GM21528 (cell line): ENCODE data around the gene BCL11B.

ENCODE experiments used
- ATAC-seq: cut with Tn5 transposase; IDR thresholded peaks from one replicate; pipeline ENCODE4 v1.9.1; 2021; ENCODE audit warnings: mild to moderate bottlenecking, moderate library complexity; ENCODE audit not compliant: unreplicated experiment, low FRiP score

The BCL11B gene

DNA sequence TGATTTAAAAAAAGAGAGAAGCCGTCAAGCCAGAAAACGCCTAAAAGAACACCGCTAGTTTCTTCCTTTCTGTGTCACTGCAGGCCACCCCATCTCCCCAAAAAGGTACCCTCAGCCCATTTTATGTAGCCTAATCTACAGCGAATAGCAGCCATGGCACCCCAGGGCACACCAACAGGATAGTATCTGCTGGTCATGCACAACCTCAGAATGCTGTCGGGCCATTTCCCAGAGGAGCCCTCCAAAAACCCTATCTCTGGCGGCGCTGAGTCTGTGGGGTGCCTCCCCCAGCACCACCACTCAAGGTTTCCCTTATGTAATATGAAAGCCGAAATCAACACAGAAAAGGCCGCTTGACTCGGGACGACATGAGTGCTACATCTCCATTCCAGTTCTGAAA is 98.9 kb downstream of the BCL11B start:
- ATAC-seq, result no peak

DNA sequence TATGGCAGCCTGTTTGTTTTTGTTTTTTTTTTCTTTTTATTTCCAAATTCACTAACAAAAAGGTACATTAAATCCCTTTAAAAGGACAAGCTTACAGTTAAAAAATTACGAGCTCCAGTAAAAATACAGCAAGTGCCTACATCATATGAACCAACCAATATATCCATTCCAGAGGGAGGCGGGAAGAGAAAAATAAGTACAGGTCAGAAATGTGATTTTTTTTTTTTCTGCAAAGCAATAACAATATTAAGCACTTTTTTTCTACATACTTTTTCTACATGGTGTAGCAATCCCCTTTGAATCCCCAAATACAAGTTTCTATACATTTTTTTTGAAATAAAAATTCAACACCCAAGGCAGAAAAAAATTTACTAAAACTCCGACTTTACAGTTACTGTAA is 100.6 kb downstream of the BCL11B start:
- no peak for ATAC-seq

DNA sequence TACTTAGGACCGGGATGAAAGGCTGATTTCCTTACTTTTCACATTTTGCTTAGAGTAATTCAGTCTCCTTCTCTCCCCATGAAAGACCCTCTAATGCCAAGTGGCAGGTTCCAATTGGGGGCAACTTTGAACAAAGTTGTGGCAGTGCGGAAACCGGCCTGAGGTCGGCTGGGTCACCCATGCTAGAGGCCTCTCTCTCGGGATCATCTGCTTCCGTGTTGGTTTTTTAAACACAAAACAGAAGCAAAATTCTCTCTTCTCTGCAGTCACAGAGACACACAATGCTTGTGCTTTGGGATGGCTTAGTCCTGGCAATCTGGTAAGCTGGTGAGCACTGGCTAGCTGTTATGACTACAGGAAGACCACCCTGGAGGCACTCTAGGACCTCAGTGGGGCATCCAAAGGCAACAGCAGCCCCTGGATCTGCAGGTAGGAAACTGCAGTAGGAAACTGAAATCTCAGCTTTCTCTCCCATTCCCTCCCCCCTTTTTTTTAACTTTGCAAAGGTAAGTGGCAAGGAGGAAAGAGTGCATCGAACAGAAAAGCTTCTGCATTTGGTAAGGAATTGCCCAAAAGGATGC is 102.1 kb downstream of the BCL11B start:
- no peak for ATAC-seq

DNA sequence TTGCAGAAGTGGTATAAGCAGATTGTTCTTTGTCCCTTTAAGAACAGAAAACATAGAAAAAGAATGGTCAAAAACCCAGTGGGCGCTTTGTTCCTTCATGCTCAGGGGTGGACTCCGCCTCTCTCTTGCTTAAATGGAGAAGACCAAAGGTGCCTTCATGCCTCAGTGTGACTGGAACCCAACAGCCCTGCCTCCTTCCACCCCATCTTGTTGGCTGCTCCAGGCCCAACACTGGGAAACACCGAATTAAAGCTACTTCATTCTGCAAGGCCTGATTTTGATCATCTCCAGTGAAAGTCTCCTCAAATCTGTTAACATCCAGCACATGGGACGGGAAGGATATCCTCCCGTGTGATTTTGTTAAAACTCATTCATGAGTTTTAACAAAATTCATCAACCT is 103.7 kb downstream of the BCL11B start:
- no peak for ATAC-seq

DNA sequence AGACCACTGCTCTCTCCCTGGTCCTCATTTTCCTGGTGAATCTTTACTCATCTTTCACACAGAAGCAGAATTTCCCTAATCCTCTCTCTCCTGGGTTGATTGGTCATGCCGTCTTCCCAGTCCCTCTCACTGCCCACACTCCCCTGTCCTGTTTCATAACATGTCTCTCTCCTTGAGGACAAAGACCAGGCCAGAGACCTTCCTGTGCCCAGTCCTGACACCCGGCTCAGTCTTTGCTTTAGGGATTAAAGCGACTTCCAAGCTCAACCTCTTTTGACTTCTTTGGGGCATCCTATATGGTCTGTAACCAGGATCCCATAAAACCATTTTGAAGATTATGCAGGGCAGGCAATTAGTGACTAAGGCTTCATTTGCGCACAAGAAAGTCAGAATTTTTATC is 105.5 kb downstream of the BCL11B start:
- no peak for ATAC-seq

DNA sequence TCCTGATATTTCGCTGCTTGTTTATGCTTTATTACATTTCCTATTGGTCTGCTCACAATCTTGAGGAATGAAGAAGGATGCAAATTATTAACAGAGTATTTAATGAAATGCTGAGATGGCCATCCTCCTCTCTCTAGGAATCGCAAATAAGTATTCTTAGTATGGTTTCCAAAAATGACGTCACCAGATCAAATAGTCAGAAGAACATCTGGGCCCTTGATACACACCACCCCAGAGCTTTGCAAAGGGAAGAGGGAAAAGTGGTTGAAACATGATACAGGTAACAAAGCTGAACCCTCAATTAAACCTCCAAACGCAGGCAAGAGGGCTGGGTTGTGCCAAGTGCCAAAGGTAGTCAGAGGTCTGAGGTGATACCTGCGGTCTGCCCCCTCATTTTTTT is 107.3 kb downstream of the BCL11B start:
- no peak for ATAC-seq

DNA sequence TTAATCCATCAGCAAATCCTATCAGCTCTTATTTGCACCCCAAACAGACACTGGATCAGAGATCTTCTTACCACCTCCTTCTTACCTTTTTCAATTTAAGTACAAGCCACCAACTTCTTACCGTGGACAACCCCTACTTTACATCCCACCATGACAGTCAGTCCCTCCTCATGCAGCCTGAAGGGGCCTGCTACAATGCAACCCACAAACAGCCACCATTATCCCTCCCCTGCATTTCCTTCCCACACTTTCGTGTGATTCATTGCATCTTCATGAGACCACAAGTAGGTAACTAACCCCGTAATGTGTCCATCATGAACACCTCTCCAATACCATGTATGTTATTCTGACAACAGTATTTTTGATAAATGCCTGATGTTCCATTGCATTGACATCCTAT is 108.6 kb downstream of the BCL11B start:
- ATAC-seq, result no peak

DNA sequence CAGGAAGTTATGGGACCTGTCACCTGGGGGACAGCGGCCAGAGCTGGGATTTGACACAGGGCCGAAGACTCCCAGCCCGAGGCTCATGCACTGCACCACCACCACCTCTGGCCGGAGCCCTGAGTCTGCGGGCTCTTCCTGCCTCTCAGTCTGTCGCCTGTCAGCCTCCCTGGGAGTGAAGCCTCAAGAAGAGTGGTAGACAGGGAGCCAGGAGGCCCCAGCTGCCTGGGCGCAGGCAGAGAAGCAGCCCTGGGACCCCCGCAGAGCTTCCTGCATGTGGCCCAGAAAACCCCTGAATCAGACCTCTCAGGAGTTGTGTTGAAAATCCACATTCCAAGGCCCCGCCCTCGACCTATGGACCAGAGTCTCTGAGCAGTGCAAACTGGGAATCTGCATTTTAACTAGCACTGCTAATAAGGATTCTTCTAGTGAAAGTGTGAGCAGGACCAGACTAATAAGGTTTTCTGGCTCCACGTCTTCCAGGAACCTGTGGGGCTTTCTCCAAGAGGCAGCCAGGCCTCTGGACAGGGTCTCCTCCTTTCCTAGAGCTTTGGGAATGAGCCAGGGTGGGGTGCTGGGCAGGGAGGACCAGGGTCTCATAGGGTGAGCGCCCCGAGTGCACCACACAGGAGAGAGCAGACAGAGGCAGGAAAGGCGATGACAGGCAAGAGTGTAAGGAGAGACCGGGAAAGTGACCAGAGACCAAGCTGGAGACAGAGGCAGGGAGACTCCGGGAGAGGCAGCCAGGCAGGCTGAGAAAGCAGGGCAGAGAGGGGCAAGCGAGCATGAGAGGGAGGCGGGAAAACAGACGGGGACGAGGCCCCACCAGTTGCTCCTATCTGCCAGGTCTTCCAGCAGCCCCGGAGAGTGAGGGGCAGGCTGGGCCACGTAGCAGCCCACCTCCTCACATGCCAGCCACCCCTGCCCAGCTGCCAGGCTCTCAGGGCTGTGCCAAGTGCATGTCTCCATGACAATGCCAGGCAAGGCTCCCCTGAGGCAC is 112.4 kb downstream of the BCL11B start:
- no peak for ATAC-seq

DNA sequence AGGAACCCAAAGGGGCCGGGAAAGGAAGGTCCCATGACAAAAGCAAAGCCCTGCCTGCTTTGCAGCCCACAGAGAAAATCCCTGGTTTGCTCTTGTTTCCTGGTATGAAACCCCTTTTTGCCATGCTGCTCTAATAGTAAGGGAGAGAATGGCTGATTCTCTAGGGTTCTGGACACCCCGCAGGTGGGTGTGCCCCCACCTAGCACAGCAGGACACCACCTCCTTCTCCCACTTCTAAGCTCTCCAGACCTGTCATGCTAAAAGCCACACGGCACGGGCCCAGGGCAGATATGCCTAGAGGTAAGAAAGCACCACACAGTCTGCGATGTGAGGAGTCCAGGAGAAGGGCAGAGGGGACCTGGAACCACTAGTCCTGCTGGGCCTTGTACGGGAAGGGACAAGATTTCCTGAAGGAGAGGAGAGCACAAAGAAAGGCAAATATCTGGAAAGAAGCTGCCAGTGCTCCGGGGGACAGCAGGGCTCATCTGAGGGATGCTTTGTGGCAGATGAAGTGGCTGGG is 113.3 kb downstream of the BCL11B start:
- ATAC-seq, result no peak

DNA sequence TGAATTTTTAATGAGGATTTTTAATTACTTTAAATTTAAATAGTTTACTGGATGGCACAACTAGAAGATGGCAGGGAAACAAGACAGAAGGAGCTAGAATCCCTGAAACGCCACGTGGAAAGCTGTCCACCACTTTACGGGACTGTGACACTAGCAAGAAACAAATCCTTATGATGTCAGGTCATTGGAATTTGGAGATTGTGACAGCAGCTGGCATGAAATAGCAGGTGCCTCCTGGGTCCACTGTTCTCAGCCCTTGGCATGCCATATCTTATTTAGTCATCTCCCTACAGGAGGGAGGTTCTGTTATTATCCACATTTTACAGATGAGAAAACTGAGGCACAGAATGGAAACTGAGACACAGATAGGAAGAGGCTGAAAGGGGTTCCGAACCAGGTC is 113.8 kb downstream of the BCL11B start:
- no peak for ATAC-seq

DNA sequence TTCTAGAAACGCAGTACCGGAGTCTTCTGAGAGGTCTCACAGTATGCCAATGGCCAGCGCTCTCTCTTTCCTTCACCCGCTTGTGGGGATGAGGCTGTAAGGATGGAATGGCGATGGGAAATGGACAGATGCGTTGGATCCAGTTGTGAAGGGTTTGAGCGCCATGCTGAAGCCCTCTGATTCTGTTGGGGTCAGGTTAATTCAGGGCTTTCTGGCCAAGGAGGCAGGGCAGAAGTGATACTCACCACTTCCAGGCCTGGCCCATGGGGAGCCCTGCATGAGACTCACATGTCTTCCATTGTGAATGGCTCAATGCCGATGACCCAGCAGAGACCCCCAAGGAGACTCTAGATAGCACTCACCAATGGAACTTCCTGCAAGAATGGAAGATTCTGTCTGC is 114.3 kb downstream of the BCL11B start:
- no peak for ATAC-seq

DNA sequence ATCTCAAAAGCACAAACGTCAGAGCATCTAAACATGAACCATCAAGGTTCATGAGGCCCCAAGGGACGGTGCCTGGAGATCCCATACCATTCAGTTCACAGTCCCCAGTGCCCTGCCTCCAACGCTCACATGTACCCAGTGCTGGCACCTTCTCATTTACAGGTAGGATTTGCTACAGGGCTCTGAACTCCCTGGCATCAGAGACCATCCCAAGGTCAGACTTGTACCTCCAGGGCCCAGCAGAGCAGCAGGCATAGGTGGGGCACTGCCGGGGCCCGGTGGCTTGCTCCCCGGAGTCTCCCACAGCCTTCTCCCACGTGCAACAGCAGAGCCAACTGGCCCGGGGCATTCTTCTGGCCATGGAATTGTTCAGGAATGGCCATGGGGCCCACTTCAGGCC is 114.8 kb downstream of the BCL11B start:
- no peak for ATAC-seq

DNA sequence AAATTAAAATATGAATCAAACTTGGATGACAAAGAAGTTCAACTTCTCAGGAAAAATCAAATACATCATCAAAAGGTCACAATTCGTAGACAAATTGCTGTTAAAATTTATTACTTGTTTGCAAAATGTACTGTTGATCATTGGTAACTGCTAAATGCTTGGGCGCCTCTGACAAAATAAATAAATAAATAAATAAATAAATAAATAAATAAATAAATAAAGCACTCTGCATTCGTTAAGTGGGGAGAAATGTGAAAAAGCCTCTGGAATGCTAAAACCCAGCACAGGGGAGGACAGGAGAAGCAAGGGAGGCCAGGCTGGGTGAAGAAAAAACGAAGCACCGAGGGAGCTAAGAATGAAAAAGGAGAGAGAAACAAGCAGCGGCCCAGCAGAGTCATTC is 115.2 kb downstream of the BCL11B start:
- no peak for ATAC-seq

DNA sequence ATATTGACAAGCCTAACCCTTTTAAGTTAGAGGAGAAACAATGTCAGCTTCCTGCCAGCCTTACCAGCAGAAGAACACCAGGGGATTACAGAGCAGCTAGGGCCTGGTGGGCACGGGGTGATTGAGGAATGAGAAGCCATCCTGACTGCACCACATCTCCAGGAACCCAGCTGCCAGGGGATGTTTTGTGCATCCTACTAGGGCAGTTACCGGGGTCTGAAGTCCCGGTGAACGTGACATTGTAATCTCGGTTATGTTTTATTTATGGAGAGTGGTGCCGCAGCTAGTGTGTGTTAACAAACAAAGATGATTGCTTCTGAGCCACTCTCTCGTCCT is 115.9 kb downstream of the BCL11B start:
- no peak for ATAC-seq

DNA sequence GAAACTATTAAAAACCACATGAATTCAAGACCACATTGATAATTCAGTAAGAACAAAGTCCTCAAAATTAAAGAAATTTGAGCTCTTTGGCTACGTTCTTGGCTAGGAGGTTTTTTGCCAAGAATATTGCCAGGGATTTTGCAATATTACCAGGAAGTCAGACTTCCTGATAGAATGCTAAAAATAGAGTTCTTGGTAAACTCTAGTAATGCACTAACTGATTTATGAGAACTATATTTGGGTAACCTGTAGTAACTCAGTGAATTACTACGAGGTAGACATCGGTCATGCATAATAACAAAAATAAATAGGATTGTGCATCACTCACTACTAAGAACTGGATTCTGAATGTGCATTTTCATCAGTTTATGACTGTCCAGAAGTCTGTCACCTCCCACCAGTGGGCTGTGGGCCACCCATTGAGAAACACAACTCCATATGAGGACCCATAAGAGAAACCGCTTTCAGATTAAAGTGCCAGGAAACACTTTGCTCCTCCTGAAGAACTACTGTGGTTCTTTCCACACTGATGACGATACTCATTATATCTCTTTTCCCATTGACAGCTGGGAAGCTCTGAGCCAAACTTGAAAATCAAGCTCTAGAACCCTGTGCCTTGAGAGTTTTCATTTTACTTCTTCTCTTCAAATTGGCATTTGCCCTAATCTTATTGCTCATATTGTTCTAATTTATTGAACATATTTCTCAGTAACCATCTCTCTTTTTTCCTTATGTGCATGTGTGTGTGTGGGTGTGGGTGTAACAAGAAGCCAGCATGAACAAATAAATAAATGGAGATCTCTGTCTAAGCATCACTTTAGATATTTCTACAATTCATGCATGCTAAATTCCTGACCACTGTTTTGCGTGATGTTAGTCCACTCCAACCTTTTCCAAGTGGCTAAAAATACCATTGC is 116.6 kb downstream of the BCL11B start:
- ATAC-seq, result no peak

DNA sequence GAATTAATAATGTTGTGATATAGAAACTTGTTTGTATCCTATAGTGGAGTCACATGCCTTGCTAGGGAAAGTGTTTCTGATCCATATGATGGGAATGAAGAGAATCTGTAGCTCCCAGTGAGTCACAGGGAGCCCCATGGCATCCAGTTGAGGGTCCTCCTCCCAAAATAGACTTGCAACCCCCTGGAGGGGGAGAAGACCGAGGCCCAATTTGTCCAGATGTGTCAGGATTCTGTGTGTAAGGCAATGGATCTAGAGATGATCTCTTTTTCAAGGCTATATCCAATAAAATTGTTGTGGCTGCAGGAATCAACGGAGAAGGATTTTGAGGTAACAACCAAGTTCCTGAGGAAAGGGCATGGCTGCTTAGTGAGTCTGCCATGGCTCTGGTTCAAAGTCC is 121.8 kb downstream of the BCL11B start:
- ATAC-seq, result no peak

DNA sequence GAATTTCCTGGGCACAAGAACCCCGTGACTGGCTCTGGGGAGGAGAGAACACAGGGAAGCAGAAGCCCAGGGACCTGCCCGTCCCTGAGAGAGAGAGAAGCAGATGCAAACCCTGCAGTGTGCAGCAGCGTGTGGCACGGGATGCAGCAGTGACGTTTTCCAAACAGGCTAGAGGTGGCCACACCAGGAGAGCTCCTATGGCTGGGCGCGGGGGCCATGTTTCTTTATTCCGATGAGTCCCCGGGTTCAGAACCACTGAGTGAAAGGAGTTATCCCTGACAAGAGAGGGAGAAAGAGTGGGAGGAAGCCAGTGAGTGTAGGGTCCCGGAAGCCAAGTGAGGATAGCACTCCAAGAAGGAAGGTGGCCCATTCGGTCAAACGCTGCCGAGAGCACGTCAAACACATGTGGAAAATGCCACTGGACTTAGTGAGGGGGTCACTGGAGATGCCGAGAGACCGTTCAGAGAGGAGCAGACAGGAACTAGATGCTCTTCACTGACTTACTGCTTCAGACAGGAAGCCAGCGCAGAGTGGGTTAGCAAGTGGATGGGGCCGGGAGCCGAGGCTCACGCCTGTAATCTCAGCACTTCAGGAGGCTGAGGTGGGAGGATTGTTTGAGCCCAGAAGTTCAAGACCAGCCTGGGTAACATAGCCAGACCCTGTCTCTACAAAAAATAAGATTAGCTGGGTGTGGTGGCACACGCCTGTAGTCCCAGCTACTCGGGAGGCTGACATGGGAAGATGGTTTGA is 123.0 kb downstream of the BCL11B start:
- no peak for ATAC-seq

DNA sequence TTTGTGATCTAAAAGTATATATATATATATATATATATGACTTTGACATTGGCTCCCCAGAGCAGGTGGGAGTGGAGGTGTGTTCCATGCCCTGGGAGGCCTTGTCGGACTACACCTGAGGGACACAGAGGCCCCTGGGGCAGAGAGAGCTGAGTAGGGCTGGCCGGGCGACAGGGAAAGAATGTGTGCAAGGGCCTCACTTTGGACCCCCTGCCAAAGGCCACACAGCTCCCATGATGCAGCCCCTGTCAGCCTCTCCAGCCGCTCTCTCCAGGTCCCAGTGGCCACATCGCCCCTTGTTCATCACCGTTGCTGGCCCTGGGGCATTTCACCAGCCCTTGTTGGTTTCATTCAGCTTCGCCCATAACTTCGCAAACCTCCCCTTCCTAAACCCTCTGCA is 123.9 kb downstream of the BCL11B start:
- no peak for ATAC-seq

DNA sequence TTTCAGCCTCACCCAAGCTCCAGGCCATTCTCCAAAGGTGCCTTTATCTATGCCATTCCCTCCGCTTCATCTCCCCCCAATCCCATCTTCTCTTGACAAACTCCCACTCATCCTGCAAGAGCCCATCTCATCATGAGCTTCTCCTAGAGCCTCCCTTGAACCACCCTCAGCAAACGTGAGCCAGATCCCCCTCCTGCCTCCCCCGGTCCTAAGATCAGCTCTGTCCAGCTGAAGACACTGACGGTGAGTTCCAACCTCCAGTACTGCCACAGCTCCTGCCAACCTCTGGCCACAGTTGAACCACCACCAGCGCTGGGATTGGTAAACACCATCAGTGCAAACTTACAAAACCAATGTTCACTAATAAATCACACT is 124.6 kb downstream of the BCL11B start:
- ATAC-seq, result no peak

DNA sequence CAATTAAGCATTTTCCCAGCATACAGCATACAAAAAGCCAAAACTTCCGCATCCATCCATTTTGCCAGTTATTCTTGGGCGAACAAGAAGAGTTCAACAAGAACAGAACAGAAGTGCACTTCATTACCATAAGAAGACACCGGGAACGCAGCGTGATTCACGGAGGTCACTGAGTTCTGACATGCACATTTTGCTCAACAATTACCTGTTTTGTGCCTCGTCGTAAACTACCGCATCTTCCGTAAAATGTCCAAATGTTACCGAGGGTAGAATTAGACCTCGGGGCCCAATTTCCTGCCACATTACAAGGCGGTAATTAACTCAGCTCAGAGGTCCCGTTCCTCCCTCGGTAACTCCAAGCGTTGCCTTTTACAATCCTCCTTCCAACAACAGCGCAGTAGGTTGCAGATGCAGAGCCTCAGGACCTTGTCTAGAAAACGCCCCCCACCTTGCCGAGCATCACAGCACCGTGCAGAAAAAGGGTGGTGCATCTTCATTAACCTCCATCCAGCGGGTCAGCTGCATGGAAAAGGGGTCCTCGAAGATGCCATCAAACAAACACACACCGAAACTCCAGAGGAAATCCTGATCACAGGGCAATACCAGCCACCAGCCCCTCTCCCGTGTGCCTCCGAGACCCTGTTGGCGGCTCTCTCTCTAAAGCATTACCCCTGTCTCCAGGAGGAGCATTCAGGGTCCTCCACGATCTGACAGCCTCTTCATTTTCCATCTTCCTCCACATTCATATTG is 125.2 kb downstream of the BCL11B start:
- ATAC-seq, result no peak
